ENCODE results near the gene S100A13.

- TF ChIP-seq CTCF (IDR thresholded peaks at IDR 0.05) (peak; percentile 89 to 95 (median 92)), POLR2A (IDR thresholded peaks at IDR 0.05) (no peak)
These were observed 54.7 kb downstream of the S100A13 start for GRCh38 chr1:153572569-153573015.

Data from right lobe of liver (tissue), 4 donors.